Pancreas (tissue), 10 donors: ENCODE measurements around the gene IL1F10. TPM values are rescaled to one million over a fixed set of nuclear protein-coding genes. Genes with fewer than 3 reads are reported as not detected.

Experiments
- ATAC-seq, 4 donors: fragments of 200-7000 bp; cut with Tn5 transposase; one replicate each; pipeline versions ENCODE4 v1.8.0 to v1.9.1; 2020; ENCODE audit warnings: mild to moderate bottlenecking in 4 of 4, moderate library complexity in 4 of 4
- DNase-seq, 6 donors: peaks; one replicate each; pipeline ENCODE4 v3.0.0-alpha.2; 2020
- FAIRE-seq: peaks from 2 replicates; lab custom pipeline; 2012; peaks lifted over from hg19 to GRCh38; lab: Jason Lieb, UNC
- H3K27ac ChIP-seq, 4 donors: fragments of 200-600 bp; sonication (generic); 1 replicate in 3 of 4; 2 replicates in 1 of 4; pipeline versions ENCODE4 v1.5.0 to v1.8.0; 2020
- H3K27me3 ChIP-seq, 4 donors: fragments of 200-600 bp; one replicate each; pipeline ENCODE4 v1.8.0; 2021
- H3K36me3 ChIP-seq, 3 donors: fragments of 200-600 bp; sonication (generic) in 1 of 3; one replicate each; pipeline versions ENCODE4 v1.5.0 to v1.8.0; 2020 to 2021
- H3K4me1 ChIP-seq, 3 donors: fragments of 200-600 bp; one replicate each; pipeline ENCODE4 v1.8.0; 2021
- H3K4me3 ChIP-seq, 4 donors: fragments of 200-600 bp; sonication (generic) in 2 of 4; one replicate each; pipeline versions ENCODE4 v1.5.0 to v1.8.0; 2020 to 2021
- H3K9me3 ChIP-seq, 4 donors: fragments of 200-600 bp; one replicate each; pipeline ENCODE4 v1.8.0; 2021
- WGBS, 2 donors: extraction: QIAGEN DNeasy Blood & Tissue Kit; methylation state at CpG; one replicate each; pipeline ENCODE4 v1.1.7; 2013; 5-methylcytosine and 5-hydroxymethylcytosine counted together
- intact Hi-C, 3 donors: fragments of 100-400 bp; cut with DNase I; formaldehyde crosslinking; loops; one replicate each; pipeline versions ENCODE4 v1.11.1 to v1.14.2; 2022
- polyA plus RNA-seq, 2 donors: library from polyadenylated mRNA; stranded (reverse); fragments of 200-250 nt; gene quantifications; one replicate each; pipeline ENCODE4 v1.2.3, GENCODE V29; 2013
- total RNA-seq, 6 donors: library from RNA; stranded (reverse); fragmentation: NEBNext Ultra II Directional in 4 of 6; extraction: Animal tissue kit (Norgen Biotek cat#: 25700) in 4 of 6; gene quantifications; one replicate each; pipeline versions ENCODE4 v1.2.1 to v1.2.4, GENCODE V29; 2021 to 2023
- TF ChIP-seq, protein P1 (sequence below), 4 donors: fragments of 200-600 bp; sonication (generic) in 3 of 4; IDR thresholded peaks; one replicate each; pipeline versions ENCODE4 v1.5.0 to v1.8.0; 2021; ENCODE audit warnings: antibody characterized with exemption in 4 of 4
- donor health status: healthy with polysubstance abuse.
- donor health status: DM: no; HTN: no; CAD: no; lungs with moderate emphysema.
- donor health status: DM: no; HTN: no; CAD: no.
- donor health status: control.
- donor health status: control.
- donor health status: Bipolar disorder and iron deficiency.
- donor health status: DM: yes; HTN: yes; CAD: no.
- donor health status: DM: no; HTN: no; CAD: no.
- donor health status: DM: no; HTN: no; CAD: no.
- donor health status: DM: yes; HTN: yes; CAD: no.

The IL1F10 gene
- total and polyA plus RNA-seq, 8 donors: not detected

DNA sequence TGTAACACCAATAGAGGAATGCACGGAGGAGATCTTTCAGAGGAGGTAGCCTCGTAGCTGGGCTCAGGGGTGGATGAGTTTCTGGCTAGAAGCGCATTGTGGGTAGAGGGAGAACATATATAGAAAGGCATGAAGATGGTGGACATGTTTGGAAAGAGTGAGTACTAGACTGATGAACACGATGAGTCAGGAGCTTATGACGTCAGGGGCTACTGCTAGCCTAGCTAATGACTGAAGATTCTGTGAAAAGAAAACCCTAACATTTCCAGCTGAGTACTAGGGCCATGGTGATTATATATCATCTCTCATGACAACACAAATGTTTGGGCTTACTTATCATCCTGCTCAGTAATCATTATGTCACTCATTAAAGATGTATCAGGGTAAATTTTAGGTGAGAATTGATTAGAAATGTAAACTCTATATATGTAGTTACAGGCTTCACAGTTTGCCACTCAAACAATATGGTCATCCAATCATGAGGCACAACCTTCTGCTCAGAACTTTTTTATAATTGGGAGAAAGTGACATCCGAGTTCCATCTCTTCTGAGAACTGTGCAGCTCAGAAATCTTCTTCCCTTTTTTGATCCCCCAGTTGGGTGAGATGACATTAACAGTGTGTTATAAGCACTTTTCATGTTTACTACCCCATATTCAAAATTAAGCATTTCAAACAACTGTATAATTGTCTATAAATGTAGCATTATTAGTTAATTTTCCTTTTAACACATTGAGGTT, 37.4 kb downstream of the IL1F10 start:
- ATAC-seq (no peak), FAIRE-seq (no peak), DNase-seq (no peak)
- Histone ChIP-seq H3K27ac (no peak overlapping the region), H3K4me3 (no peak overlapping the region), H3K4me1 (no peaks in the 10 kb centered on the region), H3K36me3 (no peaks in the 10 kb centered on the region), H3K27me3 (no peaks in the 10 kb centered on the region), H3K9me3 (no peaks in the 10 kb centered on the region)
- WGBS, 2 donors: 65 to 67% methylated on average over 6 of the region's 6 CpGs
- intact Hi-C loops: no loop called here
- TF ChIP-seq, protein P1, sequence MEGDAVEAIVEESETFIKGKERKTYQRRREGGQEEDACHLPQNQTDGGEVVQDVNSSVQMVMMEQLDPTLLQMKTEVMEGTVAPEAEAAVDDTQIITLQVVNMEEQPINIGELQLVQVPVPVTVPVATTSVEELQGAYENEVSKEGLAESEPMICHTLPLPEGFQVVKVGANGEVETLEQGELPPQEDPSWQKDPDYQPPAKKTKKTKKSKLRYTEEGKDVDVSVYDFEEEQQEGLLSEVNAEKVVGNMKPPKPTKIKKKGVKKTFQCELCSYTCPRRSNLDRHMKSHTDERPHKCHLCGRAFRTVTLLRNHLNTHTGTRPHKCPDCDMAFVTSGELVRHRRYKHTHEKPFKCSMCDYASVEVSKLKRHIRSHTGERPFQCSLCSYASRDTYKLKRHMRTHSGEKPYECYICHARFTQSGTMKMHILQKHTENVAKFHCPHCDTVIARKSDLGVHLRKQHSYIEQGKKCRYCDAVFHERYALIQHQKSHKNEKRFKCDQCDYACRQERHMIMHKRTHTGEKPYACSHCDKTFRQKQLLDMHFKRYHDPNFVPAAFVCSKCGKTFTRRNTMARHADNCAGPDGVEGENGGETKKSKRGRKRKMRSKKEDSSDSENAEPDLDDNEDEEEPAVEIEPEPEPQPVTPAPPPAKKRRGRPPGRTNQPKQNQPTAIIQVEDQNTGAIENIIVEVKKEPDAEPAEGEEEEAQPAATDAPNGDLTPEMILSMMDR (IDR thresholded peaks at IDR 0.05): no peak

DNA sequence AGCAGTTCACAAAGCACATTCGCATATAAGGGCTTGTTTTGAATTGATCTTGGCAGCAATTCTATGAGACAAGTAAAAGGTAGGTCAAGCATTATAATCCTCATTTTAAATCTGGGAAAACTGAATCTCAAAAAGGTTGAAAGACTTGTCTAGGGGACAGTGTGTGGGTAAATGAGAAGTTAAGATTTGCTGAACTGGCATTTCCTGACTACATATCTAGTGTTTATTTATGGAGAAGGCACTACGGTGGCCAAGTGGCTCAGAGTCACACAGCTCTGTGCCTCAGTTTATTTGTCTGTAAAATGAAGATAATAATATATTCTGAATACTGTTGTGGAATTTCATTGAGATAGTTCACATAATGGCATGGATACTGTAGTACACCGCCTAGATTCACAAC, 43.4 kb downstream of the IL1F10 start:
- Histone ChIP-seq H3K4me3 (no peak overlapping the region), H3K27me3 (no peaks in the 10 kb centered on the region), H3K27ac (no peak overlapping the region), H3K9me3 (no peaks in the 10 kb centered on the region), H3K4me1 (no peaks in the 10 kb centered on the region), H3K36me3 (no peaks in the 10 kb centered on the region)
- FAIRE-seq (no peak), DNase-seq (no peak), ATAC-seq (peak in 1 of 4 donors; percentile 48)
- 69 to 70% methylated on average over 3 of the region's 3 CpGs for WGBS, 2 donors
- intact Hi-C loops: no loop called here
- TF ChIP-seq, protein P1 (IDR thresholded peaks at IDR 0.05): no peak

DNA sequence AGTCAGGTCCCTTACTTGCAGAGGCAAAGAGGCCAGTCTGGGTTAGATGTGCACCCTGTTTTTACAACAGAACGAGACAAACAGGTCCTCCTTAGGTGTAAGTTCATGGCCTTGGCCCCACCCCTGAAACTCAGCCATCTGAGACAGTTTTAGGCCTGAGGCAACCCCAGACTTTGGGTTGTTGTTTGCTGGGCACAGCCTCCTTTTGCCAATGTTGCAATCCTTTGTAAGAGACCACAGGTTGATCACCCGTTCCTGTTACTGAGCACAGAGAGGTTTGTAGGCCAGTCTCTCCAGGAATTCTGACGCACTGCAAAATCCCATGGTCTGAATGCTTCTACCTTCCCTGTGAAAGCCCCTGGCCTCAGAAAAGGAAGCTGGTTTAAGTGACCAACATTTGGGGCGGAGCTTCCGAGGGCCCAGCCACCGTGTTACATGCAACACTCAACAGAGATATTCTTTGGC, 44.1 kb downstream of the IL1F10 start:
- Histone ChIP-seq H3K9me3 (no peaks in the 10 kb centered on the region), H3K4me1 (no peaks in the 10 kb centered on the region), H3K4me3 (no peak overlapping the region), H3K27me3 (no peaks in the 10 kb centered on the region), H3K36me3 (no peaks in the 10 kb centered on the region), H3K27ac (no peak overlapping the region)
- TF ChIP-seq, protein P1 (IDR thresholded peaks at IDR 0.05): no peak
- 73 to 79% methylated on average over 6 of the region's 6 CpGs for WGBS, 2 donors
- intact Hi-C loops: no loop called here
- DNase-seq: no peak
- ATAC-seq: peak in 2 of 4 donors; percentile 44 to 54
- no peak for FAIRE-seq

DNA sequence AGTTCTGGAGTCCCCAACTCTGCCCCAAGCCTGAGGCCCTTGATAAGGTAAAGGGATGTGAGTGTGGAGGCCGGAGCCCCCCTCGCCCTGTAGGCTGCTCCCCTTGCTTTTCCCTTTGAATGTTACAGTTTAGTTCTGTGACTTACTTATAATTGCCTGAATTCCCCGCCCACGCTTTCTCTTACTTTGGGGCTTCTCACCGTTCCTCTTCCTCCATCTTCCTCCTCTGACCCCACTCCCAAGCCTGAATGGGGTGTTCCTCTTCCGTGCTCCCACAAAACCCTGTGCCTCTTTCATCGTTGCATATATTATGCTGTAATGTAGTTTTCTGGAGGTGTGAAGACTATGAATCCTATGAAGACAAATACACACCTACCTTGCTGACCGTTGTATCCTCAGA, 44.7 kb downstream of the IL1F10 start:
- no peak overlapping the region for H3K27ac ChIP-seq
- H3K9me3 ChIP-seq: no peaks in the 10 kb centered on the region
- DNase-seq (no peak), ATAC-seq (no peak), FAIRE-seq (no peak)
- 74 to 87% methylated on average over 8 of the region's 8 CpGs for WGBS, 2 donors
- no peaks in the 10 kb centered on the region for H3K4me1 ChIP-seq
- no peaks in the 10 kb centered on the region for H3K36me3 ChIP-seq
- no peak overlapping the region for H3K4me3 ChIP-seq
- H3K27me3 ChIP-seq: no peaks in the 10 kb centered on the region
- TF ChIP-seq, protein P1 (IDR thresholded peaks at IDR 0.05): no peak
- intact Hi-C loops: no loop called here

DNA sequence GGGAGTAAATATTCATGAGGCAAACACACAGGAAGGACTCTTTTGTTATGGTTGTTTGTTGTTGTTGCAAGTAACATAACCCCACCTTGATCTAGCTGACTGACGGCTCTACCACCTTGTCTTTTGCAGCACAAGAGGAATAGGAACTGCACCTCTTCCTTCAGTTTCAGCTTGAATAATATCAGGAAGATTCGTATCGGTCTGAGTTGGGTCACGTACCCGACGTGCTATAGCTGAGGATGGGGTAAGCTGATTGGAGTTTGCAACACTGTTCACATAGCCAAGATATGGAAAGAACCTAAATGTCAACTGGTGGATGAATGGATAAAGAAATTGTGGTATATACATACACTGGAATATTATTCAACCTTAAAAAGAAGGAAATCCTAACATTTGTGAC, 45.1 kb downstream of the IL1F10 start:
- H3K4me1 ChIP-seq: no peaks in the 10 kb centered on the region
- no peaks in the 10 kb centered on the region for H3K9me3 ChIP-seq
- WGBS, 2 donors: 79 to 81% methylated on average over 6 of the region's 6 CpGs
- no peak for DNase-seq
- no peak overlapping the region for H3K4me3 ChIP-seq
- TF ChIP-seq, protein P1 (IDR thresholded peaks at IDR 0.05): no peak
- no peak for FAIRE-seq
- no peak overlapping the region for H3K27ac ChIP-seq
- intact Hi-C loops: no loop called here
- no peaks in the 10 kb centered on the region for H3K27me3 ChIP-seq
- no peak for ATAC-seq
- no peaks in the 10 kb centered on the region for H3K36me3 ChIP-seq
